T follicular helper cell (primary cell): ENCODE results near the gene SLC35A3.
A peak's percentile ranks its signal among the peaks of the same experiment; 100 is the strongest.
"Not testable (repeated sequence)": the region's sequence is repeated elsewhere in the genome, so short reads cannot be mapped to it uniquely, and the experiment has no call there.

Source experiments
- DNase-seq: peaks from one replicate; pipeline ENCODE4 v3.0.0-alpha.2; 2020; ENCODE audit warnings: low read depth

The SLC35A3 gene

DNA sequence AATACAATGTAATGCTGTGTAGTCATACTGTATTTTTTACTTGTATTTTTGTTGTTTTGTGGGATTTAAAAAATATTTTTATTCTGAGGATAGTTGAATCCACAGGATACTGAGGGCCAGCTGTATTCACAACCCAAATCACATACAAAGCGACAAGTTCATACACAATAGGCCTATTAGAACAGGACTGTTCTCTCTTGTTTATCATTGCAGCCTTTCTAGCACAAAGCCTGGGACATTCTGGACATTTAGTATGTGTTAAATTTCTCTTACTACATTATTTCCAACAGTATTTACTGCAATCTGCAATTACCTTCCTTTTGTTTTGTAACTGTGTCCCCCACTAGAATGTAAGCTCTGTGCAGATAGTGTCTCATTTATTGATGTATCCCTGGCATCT is 65.4 kb downstream of the SLC35A3 start:
- no peak for DNase-seq

DNA sequence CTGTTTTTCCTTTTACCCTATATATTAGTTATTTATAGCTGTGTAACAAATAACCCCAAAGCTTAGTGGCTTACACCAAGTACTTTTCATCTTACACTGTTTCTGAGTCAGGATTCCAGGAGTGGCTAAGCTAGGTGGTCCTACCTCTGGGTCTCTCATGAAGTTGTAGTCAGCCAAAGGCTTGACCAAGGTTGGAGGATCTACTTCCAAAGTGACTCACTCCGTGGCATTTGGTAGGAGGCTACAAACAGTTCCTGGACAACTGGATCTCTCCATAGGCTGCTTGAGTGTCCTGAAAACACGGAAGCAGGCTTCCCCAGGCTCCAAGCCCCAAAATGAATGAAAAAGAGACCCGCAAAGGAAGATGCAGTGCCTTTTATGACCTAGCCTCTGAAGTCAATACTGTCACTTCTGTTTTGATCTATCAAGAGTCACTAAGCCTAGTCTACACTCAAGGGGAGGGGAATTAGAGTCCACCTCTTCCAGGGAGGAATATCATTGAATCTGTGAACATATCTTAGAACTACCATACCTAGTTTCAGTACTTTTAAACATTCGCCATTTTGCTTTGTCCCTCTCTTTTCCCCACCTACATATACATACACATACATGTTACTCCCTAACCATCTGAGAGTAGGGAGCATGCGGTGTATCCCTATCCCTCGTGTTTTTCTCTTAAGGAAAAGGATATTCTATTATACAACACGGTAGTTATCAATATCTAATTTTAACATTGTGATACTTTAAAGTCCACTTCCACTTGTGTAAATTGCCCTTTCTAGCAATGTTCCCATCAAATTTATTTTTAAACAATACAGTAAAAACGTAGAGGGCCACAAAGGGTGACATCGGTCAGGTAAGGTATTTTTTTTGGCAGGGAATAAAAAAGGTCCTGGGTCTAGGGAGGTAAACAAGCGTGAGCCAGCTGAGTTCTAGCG is 67.2 kb downstream of the SLC35A3 start:
- no peak for DNase-seq

DNA sequence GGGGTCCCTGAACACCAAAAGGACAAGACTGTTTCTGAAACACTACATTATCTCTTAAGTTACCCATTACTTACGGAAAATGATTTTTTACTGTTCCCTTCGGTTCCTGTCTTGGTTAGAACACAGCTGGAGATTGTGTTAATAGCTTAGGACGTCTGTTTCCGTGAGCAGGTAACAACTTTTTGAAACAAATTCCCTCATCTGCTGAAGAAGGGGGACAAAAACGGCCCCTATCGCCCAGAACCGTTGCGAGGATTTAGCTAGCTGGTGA is 67.8 kb downstream of the SLC35A3 start:
- DNase-seq: no peak

DNA sequence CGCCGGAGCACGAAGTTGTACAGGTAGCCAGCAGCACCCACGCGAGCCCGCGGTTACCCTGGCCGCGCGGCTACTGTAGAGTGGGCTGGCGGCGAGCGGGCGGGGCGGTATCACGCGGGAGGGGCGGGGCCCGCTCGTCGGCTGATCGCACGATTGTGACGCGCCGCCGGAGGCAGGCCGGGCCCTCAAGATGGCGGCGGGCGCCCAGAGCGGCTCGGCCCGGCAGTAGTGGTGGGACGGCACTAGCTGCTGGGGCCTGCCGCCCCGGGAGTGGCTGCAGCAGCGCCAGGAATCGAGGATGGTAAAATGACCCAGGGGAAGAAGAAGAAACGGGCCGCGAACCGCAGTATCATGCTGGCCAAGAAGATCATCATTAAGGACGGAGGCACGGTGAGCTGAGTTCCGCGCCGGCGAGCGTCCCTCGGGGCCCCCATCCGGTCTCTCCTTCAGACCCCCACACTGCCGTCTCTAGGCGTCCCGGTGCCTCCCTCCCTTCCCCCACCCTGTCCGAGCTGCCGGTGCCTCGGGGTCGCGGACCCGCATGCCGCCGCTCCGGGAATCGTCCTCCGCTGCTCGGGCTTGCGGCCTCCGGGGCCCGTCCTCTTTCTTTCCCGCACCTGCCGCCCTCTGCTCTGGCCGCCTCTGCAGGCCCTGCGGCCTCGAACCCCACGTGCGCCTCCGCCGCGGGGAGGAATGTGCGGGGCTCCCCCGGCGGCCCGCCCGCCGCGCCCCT is 68.3 kb downstream of the SLC35A3 start:
- peak; percentile 82 for DNase-seq

DNA sequence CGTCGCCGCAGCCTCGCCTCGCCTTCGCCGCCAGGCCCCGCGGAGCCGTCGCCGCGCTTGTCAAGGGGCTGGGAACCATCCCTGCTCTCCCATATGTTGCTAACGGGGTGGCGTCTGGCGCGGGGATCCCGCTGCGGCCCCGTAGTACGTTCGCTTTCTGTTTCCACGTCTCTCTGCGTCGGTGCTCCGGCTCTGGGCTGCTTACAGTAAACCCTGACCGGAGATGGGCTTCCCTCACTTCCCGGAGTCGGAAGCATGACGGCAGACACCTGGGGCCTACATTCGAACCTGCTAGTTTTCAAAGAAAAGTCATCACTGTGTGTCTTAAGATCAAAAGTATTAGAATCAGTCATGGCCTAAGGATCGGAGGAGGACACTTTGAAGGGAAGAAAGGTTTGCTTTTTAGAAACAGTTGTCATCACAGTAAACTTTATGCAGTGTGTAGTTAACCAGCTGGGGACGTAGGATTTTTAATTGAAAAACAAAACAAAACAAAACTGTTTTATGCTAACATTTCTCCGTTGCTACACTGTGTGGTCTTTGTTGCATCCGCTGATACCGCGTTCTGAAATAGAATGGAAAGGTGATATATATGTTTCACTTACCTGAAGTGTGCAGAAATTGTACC is 69.0 kb downstream of the SLC35A3 start:
- DNase-seq: peak; percentile 65

DNA sequence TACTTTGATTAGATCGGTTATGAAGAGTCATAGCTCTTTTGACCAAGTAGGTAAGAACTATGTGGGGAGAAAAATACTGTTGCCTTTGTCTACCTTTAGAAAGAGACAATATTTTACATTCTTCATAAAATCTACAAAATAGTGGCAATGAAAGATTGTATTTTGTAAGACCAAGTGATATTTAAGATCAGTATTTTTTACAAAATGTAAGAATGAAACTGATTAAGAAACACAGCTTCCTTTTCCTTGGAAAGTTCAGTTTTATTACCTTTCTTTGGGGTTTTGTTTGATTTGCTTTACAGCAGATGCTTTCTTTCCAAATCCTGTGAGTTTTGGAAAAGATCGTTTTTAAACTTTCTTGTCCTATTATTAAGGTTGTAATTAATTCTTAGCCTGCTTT is 69.8 kb downstream of the SLC35A3 start:
- DNase-seq: no peak

DNA sequence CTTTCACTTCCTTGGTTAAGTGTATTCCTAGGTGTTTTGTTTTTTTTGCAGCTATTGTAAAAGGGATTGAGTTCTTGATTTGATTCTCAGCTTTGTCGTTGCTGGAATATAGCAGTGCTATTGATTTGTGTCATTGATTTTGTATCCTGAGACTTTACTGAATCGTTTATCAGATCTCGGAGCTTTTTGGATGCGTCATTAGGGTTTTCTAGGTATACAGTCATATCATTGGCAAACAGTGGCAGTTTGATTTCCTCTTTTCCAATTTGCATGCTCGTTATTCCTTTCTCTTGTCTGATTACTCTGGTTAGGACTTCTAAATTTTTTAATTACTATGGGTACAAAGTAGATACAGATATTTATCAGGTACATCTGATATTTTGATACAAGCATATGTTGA is 75.4 kb downstream of the SLC35A3 start:
- no peak for DNase-seq

DNA sequence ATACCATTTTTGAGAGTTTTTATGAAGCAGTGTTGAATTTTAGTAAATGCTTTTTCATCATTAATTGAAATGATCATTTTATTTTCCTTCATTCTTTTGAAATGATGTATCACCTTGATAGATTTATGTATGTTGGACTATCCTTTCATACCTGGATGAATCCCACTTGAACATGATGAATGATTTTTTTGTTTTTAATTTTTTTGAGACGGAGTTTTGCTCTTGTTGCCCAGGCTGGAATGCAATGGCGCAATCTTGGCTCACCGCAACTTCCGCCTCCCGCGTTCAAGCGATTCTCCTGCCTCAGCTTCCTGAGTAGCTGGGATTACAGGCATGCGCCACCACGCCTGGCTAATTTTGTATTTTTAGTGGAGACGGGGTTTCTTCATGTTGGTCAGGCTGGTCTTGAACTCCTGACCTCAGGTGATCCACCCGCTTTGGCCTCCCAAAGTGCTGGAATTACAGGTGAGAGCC is 77.5 kb downstream of the SLC35A3 start:
- not testable (repeated sequence) for DNase-seq

DNA sequence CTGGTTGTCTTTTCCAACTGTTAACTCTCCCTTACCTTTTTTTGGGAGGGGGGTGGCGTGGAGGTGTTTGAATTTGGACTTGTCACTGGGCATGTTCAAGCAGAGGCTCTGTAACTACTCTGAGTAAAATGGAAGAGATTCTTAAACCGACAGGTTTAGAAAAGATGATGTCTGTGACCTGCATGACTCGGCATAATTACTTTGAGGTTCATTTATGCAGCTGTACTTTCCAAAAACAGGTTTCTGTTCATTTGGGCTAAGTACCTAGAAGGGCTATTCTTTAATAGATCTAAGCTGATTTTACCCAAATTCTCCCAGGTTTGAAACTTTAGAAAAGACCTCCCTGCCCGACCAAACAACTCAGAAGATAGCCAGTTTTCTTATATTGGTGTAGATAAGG is 80.3 kb downstream of the SLC35A3 start:
- DNase-seq: no peak

DNA sequence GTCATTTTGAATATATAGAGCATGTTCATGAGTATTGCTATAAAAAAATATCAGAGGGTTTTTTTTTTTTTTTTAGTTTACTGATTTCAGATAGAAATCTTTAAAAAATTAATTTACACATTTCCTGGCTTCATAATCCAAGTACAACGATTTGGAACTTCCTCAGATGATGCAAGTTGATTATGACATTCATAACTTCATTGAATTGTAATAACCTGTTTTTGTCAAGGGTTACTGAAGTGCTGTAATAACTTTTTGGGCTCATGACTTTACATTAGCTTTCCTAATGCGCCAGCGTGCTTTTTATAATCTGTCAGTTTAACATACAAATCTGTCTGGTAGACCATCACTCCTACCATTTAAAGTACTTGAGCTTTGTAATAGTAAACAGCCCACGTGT is 81.6 kb downstream of the SLC35A3 start:
- no peak for DNase-seq

DNA sequence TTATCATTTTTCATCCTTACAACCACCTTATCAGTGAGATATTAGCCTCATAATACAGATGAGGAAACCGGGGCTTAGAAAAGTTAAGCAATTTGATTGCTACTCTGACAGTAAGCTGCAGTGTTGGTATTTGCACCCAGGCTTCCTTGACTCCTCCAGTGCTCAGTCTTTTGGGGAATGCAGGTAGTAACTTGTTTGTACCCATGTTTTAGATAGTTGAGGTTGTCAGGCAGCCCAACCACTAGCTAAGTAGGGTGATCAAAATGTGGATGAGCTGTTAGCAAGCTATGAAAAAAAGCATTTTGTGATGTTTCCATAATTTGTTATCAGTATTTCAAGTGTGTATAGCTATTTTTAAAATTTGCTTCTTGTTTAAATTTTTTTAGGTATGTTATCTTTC is 82.1 kb downstream of the SLC35A3 start:
- no peak for DNase-seq

DNA sequence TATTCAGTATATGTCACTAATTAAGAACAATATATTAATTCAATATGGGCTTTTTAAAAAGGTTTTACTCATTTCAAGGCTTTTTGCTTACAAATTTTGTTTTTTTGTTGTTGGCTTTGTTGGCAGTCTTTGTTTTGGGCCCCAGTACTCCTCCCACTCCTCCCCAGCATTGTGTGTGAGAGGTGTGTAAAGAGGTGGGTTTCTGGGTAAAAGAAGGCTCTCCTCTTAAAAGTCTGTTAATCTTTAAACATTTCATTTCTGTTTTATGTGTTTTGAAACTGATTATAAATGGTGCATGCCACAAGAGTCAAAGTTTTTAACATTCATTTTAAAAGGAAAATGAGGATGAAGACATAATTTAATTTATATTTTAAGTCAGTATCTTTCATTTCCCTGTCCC is 83.3 kb downstream of the SLC35A3 start:
- DNase-seq: no peak

DNA sequence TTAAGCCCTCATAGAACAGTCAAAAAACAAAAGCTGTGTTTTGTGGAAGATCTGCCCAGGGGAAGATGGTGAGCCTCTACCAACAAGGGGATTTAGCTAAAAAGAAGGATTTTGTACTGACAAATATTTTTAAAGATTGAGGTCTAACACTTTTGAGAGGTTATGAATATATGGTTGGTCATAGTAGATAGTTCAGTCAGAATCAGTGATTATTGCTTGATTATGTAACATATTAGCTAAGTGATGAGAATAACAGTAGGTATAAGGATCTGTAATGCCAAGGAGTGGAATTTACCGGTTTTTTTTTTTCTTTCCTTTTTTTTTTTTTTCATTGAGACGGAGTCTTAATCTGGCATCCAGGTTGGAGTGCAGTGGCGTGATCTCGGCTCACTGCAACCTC is 83.9 kb downstream of the SLC35A3 start:
- DNase-seq: no peak

DNA sequence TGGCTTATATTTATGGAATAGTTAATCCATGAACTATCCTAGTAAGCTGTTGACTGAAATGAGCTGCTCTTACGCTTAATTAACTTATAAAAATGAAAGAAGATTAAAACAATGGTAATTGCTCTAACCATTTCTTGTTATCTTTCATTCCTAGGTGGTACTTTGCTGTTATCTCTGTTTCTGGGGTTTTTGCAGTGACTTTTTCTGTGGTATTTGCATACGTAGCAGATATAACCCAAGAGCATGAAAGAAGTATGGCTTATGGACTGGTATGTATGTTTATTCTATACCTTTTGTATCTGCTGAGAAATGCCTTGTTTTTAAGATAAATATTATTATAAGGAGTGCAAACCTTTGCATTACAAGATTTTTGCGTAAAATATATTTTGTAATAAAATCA is 91.9 kb downstream of the SLC35A3 start:
- DNase-seq: no peak

DNA sequence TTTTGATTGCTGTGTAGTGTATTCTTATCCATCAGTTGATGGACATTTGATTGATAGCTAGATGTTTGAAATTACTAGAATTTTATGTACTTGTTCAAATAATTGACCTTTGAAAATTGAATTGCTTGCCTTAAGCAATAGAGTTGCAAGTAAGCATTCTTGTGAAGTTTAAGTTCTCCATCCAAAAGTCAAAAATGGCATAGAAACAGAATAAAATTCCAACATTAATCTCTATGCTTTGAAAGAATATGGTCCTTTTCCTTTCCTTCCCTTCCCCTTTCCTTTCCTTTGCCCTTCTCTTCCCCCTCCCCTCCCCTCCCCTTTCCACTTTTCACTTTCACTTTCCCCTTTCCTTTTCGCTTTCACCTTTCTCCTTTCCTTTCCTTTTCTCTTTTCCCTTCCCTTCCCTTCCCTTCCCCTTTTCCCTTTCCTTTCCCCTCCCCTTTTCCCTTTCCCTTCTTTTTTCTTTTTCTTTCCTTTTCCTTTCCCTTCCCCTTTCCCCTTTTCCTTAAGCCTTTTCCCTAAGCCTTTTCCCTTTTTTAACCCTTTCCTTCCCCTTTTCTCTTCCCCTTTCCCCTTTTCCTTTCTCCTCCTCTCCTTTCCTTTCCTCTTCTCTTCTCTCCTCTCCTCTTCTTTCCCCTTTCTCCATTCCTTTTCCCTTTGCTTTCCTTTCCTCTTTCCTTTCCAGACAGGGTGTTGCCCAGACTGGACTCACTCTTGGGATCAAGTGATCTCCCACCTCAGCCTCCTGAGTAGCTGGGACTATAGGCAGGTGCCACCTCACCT is 95.6 kb downstream of the SLC35A3 start:
- DNase-seq: no peak

DNA sequence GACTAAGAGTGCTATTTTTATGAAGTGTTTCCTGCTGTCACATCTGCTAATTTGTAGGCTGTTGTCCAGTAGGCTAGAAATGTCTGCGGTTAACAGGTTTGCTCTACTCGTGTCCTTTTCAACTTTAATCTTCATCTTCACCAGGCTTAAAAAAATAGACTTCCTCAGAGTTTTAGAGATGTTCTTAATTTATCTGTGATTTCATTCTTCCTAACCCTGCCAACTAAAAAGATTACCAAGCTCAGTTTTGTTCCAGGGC is 96.1 kb downstream of the SLC35A3 start:
- no peak for DNase-seq

DNA sequence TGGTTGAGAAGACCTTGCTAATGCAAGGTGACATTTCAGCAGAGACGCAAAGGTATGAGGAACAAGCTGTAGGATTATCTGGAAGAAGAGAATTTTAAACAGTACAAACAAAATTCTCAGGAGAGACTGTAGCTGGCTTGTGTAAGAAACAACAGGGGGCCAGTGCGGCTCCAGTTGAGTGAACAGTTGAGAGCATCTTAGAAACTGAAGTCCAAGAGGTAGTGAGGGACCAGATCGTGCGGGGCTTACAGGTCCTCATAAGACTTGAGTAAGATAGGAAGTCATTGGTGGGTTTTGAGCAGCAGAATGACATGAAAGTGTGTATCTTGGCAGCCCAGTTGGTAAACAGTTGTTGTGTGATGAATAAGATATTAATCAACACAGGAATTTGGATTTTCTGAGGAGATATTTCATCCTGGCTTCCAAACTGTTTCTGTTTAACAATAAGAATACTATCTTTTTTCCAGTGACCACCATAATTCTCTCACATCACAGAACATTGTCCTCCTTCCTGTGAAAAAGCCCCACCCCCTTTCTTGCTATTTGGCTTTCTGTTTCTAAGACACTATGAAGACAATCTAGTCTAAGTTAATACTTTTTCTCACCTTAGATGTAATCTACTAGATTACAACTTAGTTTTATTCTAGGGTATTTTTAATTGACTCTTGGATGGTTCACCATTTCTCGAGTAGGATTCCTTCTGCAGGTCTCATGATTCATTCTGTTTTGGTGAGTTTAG is 100.6 kb downstream of the SLC35A3 start:
- no peak for DNase-seq

DNA sequence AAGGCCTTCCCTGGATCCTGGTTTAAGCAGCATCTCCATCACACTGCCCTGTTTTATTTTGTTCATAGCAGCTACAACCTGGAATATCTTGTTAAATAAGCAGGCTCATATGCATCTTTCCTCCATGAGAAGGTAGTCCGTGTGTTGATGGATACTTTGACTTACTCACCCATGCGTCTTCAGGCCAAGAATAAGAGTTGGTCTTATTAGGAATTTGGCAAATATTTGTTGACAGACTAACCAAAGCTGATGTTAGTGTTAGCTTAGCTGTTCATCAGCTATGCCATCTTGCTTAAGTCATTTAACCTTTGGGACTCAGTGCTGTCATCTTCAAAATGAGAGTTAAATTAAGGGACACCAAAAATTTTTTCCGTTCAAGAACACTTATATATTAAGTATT is 103.7 kb downstream of the SLC35A3 start:
- DNase-seq: no peak

DNA sequence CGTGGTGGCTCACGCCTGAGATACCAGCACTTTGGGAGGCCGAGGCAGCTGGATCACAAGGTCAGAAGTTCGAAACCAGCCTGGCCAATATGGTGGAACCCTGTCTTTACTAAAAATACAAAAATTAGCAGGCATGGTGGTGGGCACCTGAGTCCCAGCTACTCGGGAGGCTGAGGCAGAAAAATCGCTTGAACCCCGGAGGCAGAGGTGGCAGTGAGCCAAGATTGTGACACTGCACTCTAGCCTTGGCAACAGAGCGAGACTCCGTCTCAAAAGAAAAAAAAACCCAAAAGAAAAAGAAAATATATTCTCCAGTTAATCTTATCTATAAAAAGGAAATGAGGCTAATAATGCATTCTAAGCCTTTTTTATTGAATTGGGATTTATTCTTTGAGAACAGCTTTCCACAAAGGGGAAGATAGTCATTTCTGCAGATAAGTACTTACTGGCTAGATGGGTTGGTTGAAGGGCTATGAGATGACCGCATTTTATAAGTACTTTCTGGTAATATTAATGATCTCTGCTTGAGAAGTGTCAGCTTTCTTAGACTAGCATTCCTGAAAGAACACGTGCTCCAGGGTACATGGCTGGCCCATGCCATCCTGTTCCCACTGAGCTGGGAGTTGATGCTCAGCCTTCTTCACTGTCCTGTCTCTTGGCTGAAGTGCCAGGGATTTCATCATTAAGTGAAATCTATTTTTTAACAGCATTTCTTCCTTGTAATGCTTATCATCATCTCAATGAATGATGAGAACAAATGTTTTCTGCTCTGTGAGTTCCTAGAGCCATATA is 105.0 kb downstream of the SLC35A3 start:
- DNase-seq: no peak

DNA sequence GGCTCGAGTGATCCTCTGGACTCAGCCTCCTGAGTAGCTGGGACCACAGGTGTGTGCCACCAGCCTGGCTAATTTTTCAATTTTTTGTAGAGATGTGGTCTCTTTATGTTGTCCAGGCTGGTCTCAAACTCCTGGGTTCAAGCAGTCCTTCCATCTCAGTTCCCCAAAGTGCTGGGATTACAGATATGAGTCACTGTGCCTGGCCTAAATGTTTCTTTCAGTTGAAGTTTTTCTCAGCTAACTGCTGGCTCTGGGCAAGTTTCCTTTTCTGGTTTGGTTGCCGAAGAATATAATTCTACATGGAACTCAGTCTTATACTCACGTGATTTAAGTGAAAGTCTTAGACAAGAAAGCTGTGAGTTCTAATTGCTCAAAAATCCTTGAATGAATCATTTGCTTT is 106.0 kb downstream of the SLC35A3 start:
- no peak for DNase-seq

DNA sequence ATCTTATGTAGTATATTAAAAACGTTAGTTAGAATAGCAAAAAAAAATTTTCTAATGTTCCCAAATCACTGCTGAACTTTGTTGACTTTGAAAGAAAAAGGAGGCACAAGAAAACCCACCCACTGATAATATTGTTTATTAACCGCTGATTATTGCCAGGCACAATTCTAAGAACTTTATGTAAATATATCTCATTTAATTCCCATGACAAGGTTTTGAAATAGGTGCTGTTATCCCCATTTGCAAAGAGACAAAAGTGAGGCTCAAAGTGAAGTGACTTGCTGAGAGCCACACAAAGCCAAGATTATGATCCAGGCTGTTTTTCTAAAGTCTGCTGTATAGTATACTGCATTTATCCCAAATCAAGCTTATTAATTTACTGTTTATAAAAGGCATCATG is 106.5 kb downstream of the SLC35A3 start:
- no peak for DNase-seq
